OCI-LY7 (cell line): ENCODE measurements around the gene IL26. TPM values are rescaled to one million over a fixed set of nuclear protein-coding genes. Genes with fewer than 3 reads are reported as not detected.
"Not testable (repeated sequence)": the region's sequence is repeated elsewhere in the genome, so short reads cannot be mapped to it uniquely, and the experiment has no call there.

ENCODE experiments used
- BruUV-seq: library from RNA; stranded (reverse); fragments of 400-500 nt; replicated peaks from 2 replicates; lab custom pipeline; 2021; lab: Mats Ljungman, UMichigan
- CTCF ChIA-PET: fragments of 300-600 bp; sonication (Branson Sonifier 250); formaldehyde crosslinking; loops from one replicate; lab custom pipeline; 2022; ENCODE audit warnings: antibody characterized with exemption; ENCODE audit not compliant: unreplicated experiment; lab: Charles Lee
- POLR2A ChIA-PET: fragments of 300-600 bp; sonication (Branson Sonifier 250); formaldehyde crosslinking; loops from one replicate; lab custom pipeline; 2022; ENCODE audit warnings: antibody characterized with exemption; lab: Charles Lee
- DNase-seq: peaks from one replicate; pipeline ENCODE4 v3.0.0-alpha.2; 2015; ENCODE audit warnings: low spot score
- H2AFZ ChIP-seq: fragments of 200-600 bp; sonication (generic), shearing (Covaris generic); 2 replicates; pipeline ENCODE4 v1.6.1; 2014; ENCODE audit warnings: mild to moderate bottlenecking, antibody characterized with exemption, low read length, moderate library complexity
- H3K27ac ChIP-seq: fragments of 200-600 bp; sonication (generic); 2 replicates; pipeline ENCODE4 v1.5.1; 2014; ENCODE audit warnings: mixed run types, low read depth, mild to moderate bottlenecking, moderate library complexity, low read length, inconsistent platforms; ENCODE audit not compliant: poor library complexity, severe bottlenecking
- H3K36me3 ChIP-seq: fragments of 200-600 bp; sonication (generic); 2 replicates; pipeline ENCODE4 v1.6.1; 2014; ENCODE audit warnings: mild to moderate bottlenecking, antibody characterized with exemption, low read length, moderate library complexity, mixed read lengths; ENCODE audit not compliant: insufficient read depth
- H3K4me1 ChIP-seq: fragments of 200-600 bp; sonication (generic); 2 replicates; pipeline ENCODE4 v1.5.1; 2014; ENCODE audit warnings: mild to moderate bottlenecking, low read length; ENCODE audit not compliant: insufficient read depth, poor library complexity, severe bottlenecking
- H3K4me2 ChIP-seq: fragments of 200-600 bp; sonication (generic); 2 replicates; pipeline ENCODE4 v1.6.1; 2014; ENCODE audit warnings: mild to moderate bottlenecking, low read length
- H3K4me3 ChIP-seq: fragments of 200-600 bp; sonication (generic); 2 replicates; pipeline ENCODE4 v1.5.1; 2014; ENCODE audit warnings: mild to moderate bottlenecking, low read depth, low read length; ENCODE audit not compliant: poor library complexity, severe bottlenecking
- H3K79me2 ChIP-seq: fragments of 200-600 bp; sonication (generic); 2 replicates; pipeline ENCODE4 v1.6.1; 2016; ENCODE audit warnings: low read depth, mild to moderate bottlenecking, low read length, moderate library complexity, mixed read lengths; ENCODE audit not compliant: insufficient read depth
- H3K9me2 ChIP-seq: fragments of 200-600 bp; sonication (generic); 2 replicates; pipeline ENCODE4 v1.6.1; 2016; ENCODE audit warnings: mild to moderate bottlenecking, low read length, mixed read lengths; ENCODE audit not compliant: insufficient read depth
- H3K9me3 ChIP-seq: fragments of 200-600 bp; sonication (generic); 2 replicates; pipeline ENCODE4 v1.6.1; 2014; ENCODE audit warnings: mild to moderate bottlenecking, mixed run types, low read length, mixed read lengths
- H4K20me1 ChIP-seq: fragments of 200-600 bp; sonication (generic); 2 replicates; pipeline ENCODE4 v1.6.1; 2014; ENCODE audit warnings: mild to moderate bottlenecking, antibody characterized with exemption, low read length, moderate library complexity, mixed read lengths; ENCODE audit not compliant: insufficient read depth
- CTCF ChIP-seq: fragments of 200-600 bp; sonication (generic); conservative IDR thresholded peaks from 2 replicates; pipeline ENCODE4 v1.5.1; 2014; ENCODE audit warnings: mild to moderate bottlenecking, antibody characterized with exemption, low read length, moderate library complexity, mixed read lengths
- EZH2phosphoT487 ChIP-seq: fragments of 200-600 bp; sonication (generic); IDR thresholded peaks from 2 replicates; pipeline ENCODE4 v1.6.1; 2018; ENCODE audit warnings: low read depth, borderline replicate concordance, mild to moderate bottlenecking, mixed run types, antibody characterized with exemption, low read length, moderate library complexity, mixed read lengths
- intact Hi-C: fragments of 100-400 bp; cut with micrococcal nuclease; formaldehyde crosslinking; loops from one replicate; pipeline ENCODE4 v1.10.0; 2022; ENCODE audit not compliant: unreplicated experiment
- total RNA-seq, 2 experiments: library from RNA; depleted of rRNA in 1 of 2; stranded (reverse); fragments of >200 nt in 1 of 2; shearing (Covaris generic) in 1 of 2; gene quantifications; 2 replicates each; pipeline ENCODE4 v1.2.3, GENCODE V29; 2014 to 2022

Gene IL26
- total RNA-seq, 2 experiments from 2014 or later, result not detected

- Histone ChIP-seq H2AFZ (no peak overlapping the region), H3K36me3 (no peaks in the 10 kb centered on the region), H3K9me2 (no peaks in the 10 kb centered on the region), H3K27ac (no peak overlapping the region), H3K4me2 (no peak overlapping the region), H3K4me3 (no peak overlapping the region), H4K20me1 (no peaks in the 10 kb centered on the region), H3K79me2 (no peaks in the 10 kb centered on the region), H3K4me1 (no peaks in the 10 kb centered on the region), H3K9me3 (no peaks in the 10 kb centered on the region)
- no TSS peak for BruUV-seq
- intact Hi-C loops, result no loop called here
- no peak for DNase-seq
- CTCF ChIA-PET, result no interaction called here
- POLR2A ChIA-PET, result no interaction called here
- TF ChIP-seq EZH2phosphoT487 (no peak), CTCF (no peak)
Observed at GRCh38 chr12:68210875-68211274, 14.7 kb downstream of the IL26 start.

GRCh38 chr12:68209048-68209728 lies 16.4 kb downstream of the IL26 start:
- CTCF ChIA-PET, intact Hi-C loops, H4K20me1 ChIP-seq, H3K4me1 ChIP-seq, H3K79me2 ChIP-seq, H3K36me3 ChIP-seq, H3K4me2 ChIP-seq, H3K4me3 ChIP-seq, H3K9me3 ChIP-seq, H2AFZ ChIP-seq, BruUV-seq, H3K9me2 ChIP-seq, H3K27ac ChIP-seq, POLR2A ChIA-PET, DNase-seq: not testable (repeated sequence)

- no peak for DNase-seq
- Histone ChIP-seq H3K36me3 (no peaks in the 10 kb centered on the region), H3K79me2 (no peaks in the 10 kb centered on the region), H3K4me1 (no peaks in the 10 kb centered on the region), H2AFZ (no peak overlapping the region), H3K9me2 (no peaks in the 10 kb centered on the region), H3K4me2 (no peak overlapping the region), H3K9me3 (no peaks in the 10 kb centered on the region), H3K27ac (no peak overlapping the region), H4K20me1 (no peaks in the 10 kb centered on the region), H3K4me3 (no peak overlapping the region)
- ChIA-PET POLR2A (no interaction called here), CTCF (no interaction called here)
- intact Hi-C loops, result no loop called here
- TF ChIP-seq EZH2phosphoT487 (no peak), CTCF (no peak)
- no TSS peak for BruUV-seq
Observed at GRCh38 chr12:68207276-68207675, 18.3 kb downstream of the IL26 start.
